GM23338 (cell line): ENCODE data around the gene MAP2K6. TPM values are rescaled to one million over a fixed set of nuclear protein-coding genes. Genes with fewer than 3 reads are reported as not detected.

Experiments
- ATAC-seq: fragments of 200-7000 bp; cut with Tn5 transposase; 3 replicates; pipeline ENCODE4 v1.9.1; 2020
- DNase-seq: peaks from one replicate; pipeline ENCODE4 v3.0.0-alpha.2; 2015; ENCODE audit warnings: low spot score
- H2AFZ ChIP-seq: fragments of 200-600 bp; sonication (generic); 2 replicates; pipeline ENCODE4 v1.8.0; 2016; ENCODE audit warnings: antibody characterized with exemption, mild to moderate bottlenecking, moderate library complexity
- H3F3A ChIP-seq: fragments of 200-600 bp; sonication (generic); replicated peaks from 2 replicates; pipeline ENCODE4 v1.8.0; 2017; ENCODE audit warnings: antibody characterized with exemption, mixed run types, low read depth
- H3K27ac ChIP-seq: fragments of 200-600 bp; sonication (generic); 2 replicates; pipeline ENCODE4 v1.6.1; 2016; ENCODE audit warnings: low read depth
- H3K27me3 ChIP-seq: fragments of 200-600 bp; sonication (generic); 2 replicates; pipeline ENCODE4 v1.8.0; 2016; ENCODE audit warnings: mild to moderate bottlenecking, mixed run types, moderate library complexity; ENCODE audit not compliant: insufficient read depth
- H3K36me3 ChIP-seq: fragments of 200-600 bp; sonication (generic); 2 replicates; pipeline ENCODE4 v1.8.0; 2016; ENCODE audit warnings: mild to moderate bottlenecking; ENCODE audit not compliant: insufficient read depth
- H3K4me1 ChIP-seq: fragments of 200-600 bp; sonication (generic); 2 replicates; pipeline ENCODE4 v1.8.0; 2016; ENCODE audit warnings: mild to moderate bottlenecking, moderate library complexity; ENCODE audit not compliant: insufficient read depth
- H3K4me2 ChIP-seq: fragments of 200-600 bp; sonication (generic); 2 replicates; pipeline ENCODE4 v1.7.1; 2017; ENCODE audit warnings: mixed run types
- H3K4me3 ChIP-seq: fragments of 200-600 bp; sonication (generic); 2 replicates; pipeline ENCODE4 v1.6.1; 2016; ENCODE audit warnings: mixed run types
- H3K79me2 ChIP-seq: fragments of 200-600 bp; sonication (generic); replicated peaks from 2 replicates; pipeline ENCODE4 v1.8.0; 2017; ENCODE audit warnings: mild to moderate bottlenecking; ENCODE audit not compliant: insufficient read depth
- H3K9me2 ChIP-seq: fragments of 200-600 bp; sonication (generic); 2 replicates; pipeline ENCODE4 v1.8.0; 2017; ENCODE audit not compliant: insufficient read depth
- H4K20me1 ChIP-seq: fragments of 200-600 bp; sonication (generic); replicated peaks from 2 replicates; pipeline ENCODE4 v1.8.0; 2017; ENCODE audit warnings: mild to moderate bottlenecking; ENCODE audit not compliant: insufficient read depth
- H3K27ac Mint-ChIP-seq: 2 replicates; pipeline ENCODE4 v1.8.0; 2020; ENCODE audit warnings: inconsistent platforms, mild to moderate bottlenecking, moderate library complexity, mixed read lengths
- H3K27me3 Mint-ChIP-seq: 3 replicates; pipeline ENCODE4 v1.8.0; 2022; ENCODE audit warnings: low read depth, mild to moderate bottlenecking, moderate library complexity, mixed read lengths, inconsistent platforms; ENCODE audit not compliant: insufficient read depth, poor library complexity
- H3K36me3 Mint-ChIP-seq: 3 replicates; pipeline ENCODE4 v1.8.0; 2021; ENCODE audit warnings: low read depth, mild to moderate bottlenecking, inconsistent platforms, moderate library complexity, mixed read lengths
- H3K4me1 Mint-ChIP-seq: 3 replicates; pipeline ENCODE4 v1.8.0; 2020; ENCODE audit warnings: mild to moderate bottlenecking, inconsistent platforms, mixed read lengths
- H3K4me3 Mint-ChIP-seq: 3 replicates; pipeline ENCODE4 v1.8.0; 2021; ENCODE audit warnings: moderate library complexity, mild to moderate bottlenecking, inconsistent platforms, mixed read lengths
- H3K9me3 Mint-ChIP-seq: 3 replicates; pipeline ENCODE4 v1.8.0; 2020; ENCODE audit warnings: moderate library complexity, mild to moderate bottlenecking, inconsistent platforms, mixed read lengths
- CREB1 ChIP-seq: fragments of 250-450 bp; sonication (Bioruptor Pico); IDR thresholded peaks from 2 replicates; pipeline ENCODE4 v1.5.0; 2020; ENCODE audit warnings: low read depth, mild to moderate bottlenecking, moderate library complexity
- CTCF ChIP-seq, 2 experiments: fragments of 200-600 bp in 1 of 2; sonication (generic) in 1 of 2; conservative IDR thresholded peaks; 2 replicates each; pipeline versions ENCODE4 v1.5.1 to v1.6.1; 2016 to 2017; ENCODE audit warnings: antibody characterized with exemption in 2 of 2, low read depth in 2 of 2, mild to moderate bottlenecking in 2 of 2, moderate library complexity in 1 of 2
- ETS1 ChIP-seq: IDR thresholded peaks from 2 replicates; pipeline ENCODE4 v1.6.1; 2016; ENCODE audit warnings: antibody characterized with exemption
- EZH2 ChIP-seq: fragments of 200-600 bp; sonication (generic); IDR thresholded peaks from one replicate; pipeline ENCODE4 v1.8.0; 2017; ENCODE audit warnings: antibody characterized with exemption, mild to moderate bottlenecking, low read depth; ENCODE audit not compliant: unreplicated experiment
- EZH2phosphoT487 ChIP-seq: fragments of 200-600 bp; sonication (generic); IDR thresholded peaks from one replicate; pipeline ENCODE4 v1.8.1; 2018; ENCODE audit warnings: antibody characterized with exemption; ENCODE audit not compliant: unreplicated experiment
- JUNB ChIP-seq: IDR thresholded peaks from one replicate; pipeline ENCODE4 v1.6.1; 2016; ENCODE audit warnings: antibody characterized with exemption; ENCODE audit not compliant: unreplicated experiment
- NANOG ChIP-seq: IDR thresholded peaks from 2 replicates; pipeline ENCODE4 v1.6.1; 2016; ENCODE audit warnings: antibody characterized with exemption, borderline replicate concordance
- POLR2AphosphoS5 ChIP-seq: IDR thresholded peaks from 2 replicates; pipeline ENCODE4 v1.6.1; 2016; ENCODE audit warnings: antibody characterized with exemption, low read depth
- REST ChIP-seq: IDR thresholded peaks from one replicate; pipeline ENCODE4 v1.6.1; 2018; ENCODE audit warnings: antibody characterized with exemption; ENCODE audit not compliant: unreplicated experiment
- STAT1 ChIP-seq: IDR thresholded peaks from one replicate; pipeline ENCODE4 v1.6.1; 2016; ENCODE audit warnings: antibody characterized with exemption; ENCODE audit not compliant: unreplicated experiment
- ZNF114 ChIP-seq: fragments of 250-450 bp; sonication (Bioruptor Pico); IDR thresholded peaks from 2 replicates; pipeline ENCODE4 v1.5.0; 2020; ENCODE audit warnings: mild to moderate bottlenecking, moderate library complexity
- ZNF331 ChIP-seq: fragments of 250-450 bp; sonication (Bioruptor Pico); IDR thresholded peaks from 2 replicates; pipeline ENCODE4 v1.5.0; 2020; ENCODE audit warnings: low read depth, mild to moderate bottlenecking, moderate library complexity
- ZNF462 ChIP-seq: fragments of 250-450 bp; sonication (Bioruptor Pico); IDR thresholded peaks from 2 replicates; pipeline ENCODE4 v1.5.0; 2020; ENCODE audit warnings: mild to moderate bottlenecking, moderate library complexity
- polyA plus RNA-seq: library from polyadenylated mRNA; unstranded; fragments of >200 nt; fragmentation: Nextera tagmentation; extraction: Ambion mirVana; gene quantifications from 2 replicates; pipeline ENCODE4 v1.2.1, GENCODE V29; 2016
- total RNA-seq: library from RNA; depleted of rRNA; stranded (reverse); fragments of >200 nt; shearing (Covaris generic); gene quantifications from 2 replicates; pipeline ENCODE4 v1.2.3, GENCODE V29; 2014

MAP2K6 gene
- total and polyA plus RNA-seq, 2 experiments from 2014 or later: 26.3 to 31.1 TPM

- Histone ChIP-seq H3K27ac (peak overlapping the region; percentile 40), H3K4me2 (peak overlapping the region; percentile 85), H4K20me1 (no peaks in the 10 kb centered on the region), H2AFZ (no peak overlapping the region), H3K4me3 (peak overlapping the region; percentile 83), H3K4me1 (peaks cover 46% of the 10 kb centered on the region), H3K36me3 (no peaks in the 10 kb centered on the region), H3K27me3 (no peaks in the 10 kb centered on the region), H3F3A (0 out of 2 replicates have a peak, but pooled peaks cover 5% of the 10 kb centered on the region), H3K9me2 (no peaks in the 10 kb centered on the region), H3K79me2 (peaks cover 57% of the 10 kb centered on the region)
- H3K9me3 Mint-ChIP-seq: no peaks in the 10 kb centered on the region
- ATAC-seq (no peak), DNase-seq (no peak)
- TF ChIP-seq STAT1 (no peak), ZNF462 (CRISPR knock-in tag) (no peak), NANOG (no peak), ETS1 (no peak), ZNF114 (CRISPR knock-in tag) (no peak), REST (no peak), POLR2AphosphoS5 (no peak), CREB1 (CRISPR knock-in tag) (no peak), CTCF (conservative IDR thresholded peaks at IDR 0.05; ENCODE audit: low read depth in 2 of 2) (no peak), JUNB (no peak), EZH2phosphoT487 (no peak), ZNF331 (CRISPR knock-in tag) (no peak), EZH2 (no peak)
- H3K27me3 Mint-ChIP-seq: peaks cover 3% of the 10 kb centered on the region
- H3K36me3 Mint-ChIP-seq: no peaks in the 10 kb centered on the region
- H3K4me1 Mint-ChIP-seq: peaks cover 17% of the 10 kb centered on the region
- no peak overlapping the region for H3K4me3 Mint-ChIP-seq
- no peak overlapping the region for H3K27ac Mint-ChIP-seq
Measured at GRCh38 chr17:69415431-69415830, 934 bp downstream of the MAP2K6 start.
